ENCODE data around the gene PTPMT1. TPM values are rescaled to one million over a fixed set of nuclear protein-coding genes. Genes with fewer than 3 reads are reported as not detected.
A peak's percentile ranks its signal among the peaks of the same experiment; 100 is the strongest.

PTPMT1 gene
- polyA plus RNA-seq, 6 donors from 2014 or later = 69.3 to 133 (median 81.2) TPM

GRCh38 chr11:47591764-47592163, 26.4 kb downstream of the PTPMT1 start:
- peaks cover 18 to 39% (median 32%) of the 10 kb centered on the region in 3 donors for H3K27me3 Mint-ChIP-seq
- peaks cover 0 to 2% (median 0%) of the 10 kb centered on the region in 7 donors for H3K9me3 Mint-ChIP-seq
- DNase-seq = no peak
- ATAC-seq (ENCODE audit: low read depth in 2 of 2) = peak in 1 of 2 donors; percentile 27
- no peak overlapping the region for H3K4me3 Mint-ChIP-seq
- H3K4me1 Mint-ChIP-seq = peaks cover 12 to 21% (median 19%) of the 10 kb centered on the region in 3 donors
- no peaks in the 10 kb centered on the region for H3K36me3 Mint-ChIP-seq
- H3K27ac Mint-ChIP-seq = no peak overlapping the region

DNA sequence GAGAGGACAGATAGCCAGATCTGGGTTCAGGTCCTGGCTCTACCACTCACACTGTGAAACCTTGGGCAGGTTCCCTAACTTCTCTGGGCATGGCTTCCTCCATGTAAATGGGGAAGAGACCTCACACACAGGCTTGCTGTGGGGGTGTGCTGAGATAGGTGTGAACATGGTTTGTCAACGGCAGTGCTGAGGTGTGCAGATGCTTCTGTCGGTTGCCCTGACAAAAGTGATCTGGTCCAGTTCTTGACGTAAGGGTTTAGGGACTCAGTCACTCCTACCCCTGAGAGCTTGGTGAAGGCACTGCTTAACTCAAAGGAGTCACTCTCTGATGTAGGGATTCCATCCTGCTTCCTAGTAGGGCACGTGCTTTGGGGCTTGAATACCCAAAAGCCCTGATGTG, 26.9 kb downstream of the PTPMT1 start:
- Mint-ChIP-seq H3K27ac (peak overlapping the region in 2 of 6 donors; percentile 6 to 44), H3K36me3 (no peaks in the 10 kb centered on the region), H3K4me1 (peaks cover 12 to 21% (median 19%) of the 10 kb centered on the region in 3 donors), H3K4me3 (peak overlapping the region in 1 of 8 donors; percentile 80), H3K27me3 (peaks cover 18 to 39% (median 32%) of the 10 kb centered on the region in 3 donors), H3K9me3 (peaks cover 0 to 2% (median 0%) of the 10 kb centered on the region in 7 donors)
- DNase-seq (no peak), ATAC-seq (ENCODE audit: low read depth in 2 of 2) (no peak)

DNA sequence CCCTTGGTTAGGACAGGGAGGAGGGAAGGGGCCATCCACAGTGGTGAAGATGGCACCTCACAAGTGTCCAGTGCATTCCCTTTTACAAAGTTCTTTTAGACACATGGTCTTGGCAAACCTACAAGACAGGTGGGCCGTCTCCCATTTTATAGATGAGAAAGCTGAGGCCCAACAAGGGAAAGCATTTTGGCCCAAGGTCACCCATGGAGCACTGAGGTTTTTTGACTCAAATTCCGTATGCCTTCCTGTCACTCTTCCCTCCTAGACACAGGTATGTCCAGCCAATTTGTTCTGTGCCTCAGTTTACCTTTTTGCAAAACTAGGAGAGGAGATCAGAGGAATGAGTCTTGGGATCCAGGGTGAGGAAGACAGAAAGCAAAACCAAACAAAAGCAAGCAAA, 27.6 kb downstream of the PTPMT1 start:
- DNase-seq (no peak), ATAC-seq (ENCODE audit: low read depth in 2 of 2) (no peak)
- H3K27ac Mint-ChIP-seq = no peak overlapping the region
- no peaks in the 10 kb centered on the region for H3K36me3 Mint-ChIP-seq
- peak overlapping the region in 4 of 8 donors; percentile 15 to 80 (median 47) for H3K4me3 Mint-ChIP-seq
- peaks cover 18 to 39% (median 32%) of the 10 kb centered on the region in 3 donors for H3K27me3 Mint-ChIP-seq
- peaks cover 0 to 2% (median 0%) of the 10 kb centered on the region in 7 donors for H3K9me3 Mint-ChIP-seq
- peaks cover 12 to 21% (median 16%) of the 10 kb centered on the region in 3 donors for H3K4me1 Mint-ChIP-seq

GRCh38 chr11:47593492-47593933, 28.1 kb downstream of the PTPMT1 start:
- Mint-ChIP-seq H3K27me3 (peaks cover 18 to 39% (median 32%) of the 10 kb centered on the region in 3 donors), H3K4me1 (peaks cover 11 to 21% (median 12%) of the 10 kb centered on the region in 3 donors), H3K36me3 (no peaks in the 10 kb centered on the region), H3K4me3 (peak overlapping the region in 5 of 8 donors; percentile 34 to 80 (median 55)), H3K27ac (peak overlapping the region in 1 of 6 donors; percentile 41), H3K9me3 (peaks cover 0 to 2% (median 0%) of the 10 kb centered on the region in 7 donors)
- DNase-seq (no peak), ATAC-seq (ENCODE audit: low read depth in 2 of 2) (no peak)

- ATAC-seq (ENCODE audit: low read depth in 2 of 2) = peak; percentile 42 to 51
Observed at GRCh38 chr11:47593934-47594855, 28.8 kb downstream of the PTPMT1 start, which contains the start of gene C1QTNF4. TSS of gene C1QTNF4 (minus strand) at chr11:47594411. CDS start at chr11:47590810, 3,601 bp downstream.

GRCh38 chr11:47595029-47595428, 29.6 kb downstream of the PTPMT1 start:
- ATAC-seq (ENCODE audit: low read depth in 2 of 2) = no peak
- no peak for DNase-seq
- Mint-ChIP-seq H3K36me3 (no peaks in the 10 kb centered on the region), H3K27me3 (peaks cover 18 to 40% (median 39%) of the 10 kb centered on the region in 3 donors), H3K9me3 (no peaks in the 10 kb centered on the region), H3K4me1 (peaks cover 10 to 21% (median 12%) of the 10 kb centered on the region in 3 donors), H3K4me3 (peak overlapping the region in 2 of 8 donors; percentile 17 to 25), H3K27ac (no peak overlapping the region)

More at GRCh38 chr11:47593934-47594855, 28.8 kb downstream of the PTPMT1 start, which contains the start of gene C1QTNF4:
- peaks cover 10 to 21% (median 12%) of the 10 kb centered on the region in 3 donors for H3K4me1 Mint-ChIP-seq
- peak within 1 kb of the TSS in 6 of 8 donors; percentile 47 to 80 (median 54) for H3K4me3 Mint-ChIP-seq
- peaks cover 18 to 39% (median 36%) of the 10 kb centered on the region in 3 donors for H3K27me3 Mint-ChIP-seq
- no peaks in the 10 kb centered on the region for H3K36me3 Mint-ChIP-seq
- peaks cover 0 to 2% (median 0%) of the 10 kb centered on the region in 7 donors for H3K9me3 Mint-ChIP-seq
- DNase-seq = no peak
- peak within 1 kb of the TSS in 2 of 6 donors; percentile 6 to 41 for H3K27ac Mint-ChIP-seq

- peak overlapping the region in 2 of 6 donors; percentile 24 to 44 for H3K27ac Mint-ChIP-seq
- no peaks in the 10 kb centered on the region for H3K9me3 Mint-ChIP-seq
- DNase-seq (no peak), ATAC-seq (ENCODE audit: low read depth in 2 of 2) (no peak)
- H3K4me1 Mint-ChIP-seq = peaks cover 10 to 21% (median 12%) of the 10 kb centered on the region in 3 donors
- H3K4me3 Mint-ChIP-seq = no peak overlapping the region
- no peaks in the 10 kb centered on the region for H3K36me3 Mint-ChIP-seq
- H3K27me3 Mint-ChIP-seq = peaks cover 18 to 40% (median 39%) of the 10 kb centered on the region in 3 donors
Observed at GRCh38 chr11:47595967-47596366, 30.6 kb downstream of the PTPMT1 start.

GRCh38 chr11:47599902-47600301, 34.5 kb downstream of the PTPMT1 start:
- Mint-ChIP-seq H3K27me3 (peaks cover 4 to 21% (median 12%) of the 10 kb centered on the region in 3 donors), H3K36me3 (no peaks in the 10 kb centered on the region), H3K9me3 (no peaks in the 10 kb centered on the region), H3K27ac (no peak overlapping the region), H3K4me3 (no peak overlapping the region), H3K4me1 (no peaks in the 10 kb centered on the region)
- ATAC-seq (ENCODE audit: low read depth in 2 of 2) = no peak
- DNase-seq = no peak

- no peak for DNase-seq
- Mint-ChIP-seq H3K36me3 (no peaks in the 10 kb centered on the region), H3K9me3 (no peaks in the 10 kb centered on the region), H3K27me3 (peaks cover 0 to 8% (median 0%) of the 10 kb centered on the region in 3 donors), H3K4me3 (no peak overlapping the region), H3K27ac (no peak overlapping the region), H3K4me1 (no peaks in the 10 kb centered on the region)
- no peak for ATAC-seq (ENCODE audit: low read depth in 2 of 2)
Observed at GRCh38 chr11:47603295-47603694, 37.9 kb downstream of the PTPMT1 start.

GRCh38 chr11:47605921-47606320, 40.5 kb downstream of the PTPMT1 start:
- DNase-seq = no peak
- Mint-ChIP-seq H3K27me3 (no peaks in the 10 kb centered on the region), H3K27ac (peak overlapping the region in 1 of 6 donors; percentile 14), H3K4me1 (peaks cover 4 to 9% (median 8%) of the 10 kb centered on the region in 3 donors), H3K4me3 (no peak overlapping the region), H3K36me3 (no peaks in the 10 kb centered on the region), H3K9me3 (no peaks in the 10 kb centered on the region)
- ATAC-seq (ENCODE audit: low read depth in 2 of 2) = no peak

GRCh38 chr11:47606731-47607130, 41.3 kb downstream of the PTPMT1 start:
- Mint-ChIP-seq H3K27me3 (no peaks in the 10 kb centered on the region), H3K4me1 (peaks cover 11 to 17% (median 16%) of the 10 kb centered on the region in 3 donors), H3K4me3 (no peak overlapping the region), H3K9me3 (no peaks in the 10 kb centered on the region), H3K27ac (no peak overlapping the region), H3K36me3 (no peaks in the 10 kb centered on the region)
- ATAC-seq (ENCODE audit: low read depth in 2 of 2) (no peak), DNase-seq (no peak)

DNA sequence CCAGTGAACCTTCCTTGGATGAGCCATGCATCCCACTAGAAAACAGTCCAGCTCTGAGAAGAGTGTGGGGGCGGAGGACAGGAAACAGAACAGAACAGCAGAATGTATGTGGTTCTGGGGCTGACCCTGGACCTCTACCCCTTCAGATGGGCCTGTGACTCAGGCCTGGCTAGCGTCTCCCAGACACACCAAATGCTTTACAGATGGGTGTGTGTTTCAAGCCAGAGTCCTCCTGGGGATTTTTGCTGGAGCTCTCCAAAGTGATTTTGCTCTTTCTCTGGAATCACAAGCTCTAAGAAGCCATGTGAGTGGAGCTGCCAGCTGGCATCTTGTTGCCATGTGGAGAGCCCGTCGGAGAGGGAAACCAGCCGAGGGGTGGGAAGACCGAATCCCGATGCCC, 42.0 kb downstream of the PTPMT1 start:
- no peak for DNase-seq
- Mint-ChIP-seq H3K27ac (no peak overlapping the region), H3K36me3 (no peaks in the 10 kb centered on the region)

DNA sequence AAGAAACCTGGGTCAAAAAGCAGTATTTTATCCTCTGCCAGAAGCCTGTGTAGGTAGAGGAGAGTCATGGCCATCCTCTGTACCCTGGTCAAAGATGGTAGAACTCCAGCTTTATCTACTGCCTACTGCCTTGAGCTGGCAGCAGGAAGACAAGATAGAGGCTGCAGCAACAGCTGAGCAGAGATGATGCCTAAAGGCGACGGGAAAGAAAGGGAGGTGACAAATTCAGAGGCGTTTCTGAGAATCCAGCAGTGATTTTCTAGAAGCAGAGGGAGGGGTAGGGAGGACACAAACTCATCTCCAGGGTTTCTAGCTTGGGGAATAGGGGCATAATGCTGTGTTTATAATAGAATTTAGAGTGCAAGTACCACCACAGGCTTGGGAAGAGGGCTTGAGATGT, 44.3 kb downstream of the PTPMT1 start:
- Mint-ChIP-seq H3K27me3 (no peaks in the 10 kb centered on the region), H3K36me3 (no peaks in the 10 kb centered on the region), H3K4me1 (peaks cover 13 to 24% (median 20%) of the 10 kb centered on the region in 3 donors), H3K27ac (peak overlapping the region in 1 of 6 donors; percentile 10), H3K4me3 (peak overlapping the region in 1 of 8 donors; percentile 1), H3K9me3 (no peaks in the 10 kb centered on the region)
- DNase-seq (no peak), ATAC-seq (ENCODE audit: low read depth in 2 of 2) (no peak)

More for the DNA sequence above, 42.0 kb downstream of the PTPMT1 start:
- no peak for ATAC-seq (ENCODE audit: low read depth in 2 of 2)
- Mint-ChIP-seq H3K4me1 (peaks cover 13 to 22% (median 20%) of the 10 kb centered on the region in 3 donors), H3K9me3 (no peaks in the 10 kb centered on the region), H3K27me3 (no peaks in the 10 kb centered on the region), H3K4me3 (no peak overlapping the region)

Measured in naive B cell (primary cell).